ENCODE results near the gene DCDC1. TPM values are rescaled to one million over a fixed set of nuclear protein-coding genes. Genes with fewer than 3 reads are reported as not detected.
"Not testable (repeated sequence)": the region's sequence is repeated elsewhere in the genome, so short reads cannot be mapped to it uniquely, and the experiment has no call there.

The DCDC1 gene
- total RNA-seq, 1 donor from 2014 or later: 0.21 TPM

- no peak for TF ChIP-seq CTCF (IDR thresholded peaks at IDR 0.05; ENCODE audit: insufficient read depth, low read length, poor library complexity, severe bottlenecking)
- Histone ChIP-seq H3K27me3 (ENCODE audit: control insufficient read depth, insufficient read depth, low read length) (no peaks in the 10 kb centered on the region), H3K36me3 (ENCODE audit: control insufficient read depth, insufficient read depth, low read length) (no peaks in the 10 kb centered on the region), H3K4me3 (ENCODE audit: low read depth, low read length) (no peak overlapping the region)
- no peak for DNase-seq (ENCODE audit: low read depth)
Measured at GRCh38 chr11:31295308-31295707, 74.2 kb downstream of the DCDC1 start.

GRCh38 chr11:31273527-31273926 is 96.0 kb downstream of the DCDC1 start:
- not testable (repeated sequence) for H3K36me3 ChIP-seq (ENCODE audit: control insufficient read depth, insufficient read depth, low read length); H3K27me3 ChIP-seq (ENCODE audit: control insufficient read depth, insufficient read depth, low read length); H3K4me3 ChIP-seq (ENCODE audit: low read depth, low read length); DNase-seq (ENCODE audit: low read depth)

GRCh38 chr11:31267720-31268119 is 101.8 kb downstream of the DCDC1 start:
- DNase-seq (ENCODE audit: low read depth): no peak
- no peak for TF ChIP-seq CTCF (IDR thresholded peaks at IDR 0.05; ENCODE audit: insufficient read depth, low read length, poor library complexity, severe bottlenecking)
- H3K27me3 ChIP-seq (ENCODE audit: control insufficient read depth, insufficient read depth, low read length): no peaks in the 10 kb centered on the region
- H3K36me3 ChIP-seq (ENCODE audit: control insufficient read depth, insufficient read depth, low read length): no peaks in the 10 kb centered on the region
- no peak overlapping the region for H3K4me3 ChIP-seq (ENCODE audit: low read depth, low read length)

GRCh38 chr11:31264834-31265233 is 104.7 kb downstream of the DCDC1 start:
- no peak for TF ChIP-seq CTCF (IDR thresholded peaks at IDR 0.05; ENCODE audit: insufficient read depth, low read length, poor library complexity, severe bottlenecking)
- H3K36me3 ChIP-seq (ENCODE audit: control insufficient read depth, insufficient read depth, low read length): no peaks in the 10 kb centered on the region
- no peak overlapping the region for H3K4me3 ChIP-seq (ENCODE audit: low read depth, low read length)
- H3K27me3 ChIP-seq (ENCODE audit: control insufficient read depth, insufficient read depth, low read length): no peaks in the 10 kb centered on the region
- DNase-seq (ENCODE audit: low read depth): no peak

- Histone ChIP-seq H3K36me3 (ENCODE audit: control insufficient read depth, insufficient read depth, low read length) (no peaks in the 10 kb centered on the region), H3K4me3 (ENCODE audit: low read depth, low read length) (no peak overlapping the region), H3K27me3 (ENCODE audit: control insufficient read depth, insufficient read depth, low read length) (no peaks in the 10 kb centered on the region)
- DNase-seq (ENCODE audit: low read depth): peak; percentile 56
- no peak for TF ChIP-seq CTCF (IDR thresholded peaks at IDR 0.05; ENCODE audit: insufficient read depth, low read length, poor library complexity, severe bottlenecking)
Measured at GRCh38 chr11:31262761-31263160, 106.8 kb downstream of the DCDC1 start.

- Histone ChIP-seq H3K4me3 (ENCODE audit: low read depth, low read length) (no peak overlapping the region), H3K36me3 (ENCODE audit: control insufficient read depth, insufficient read depth, low read length) (no peaks in the 10 kb centered on the region), H3K27me3 (ENCODE audit: control insufficient read depth, insufficient read depth, low read length) (no peaks in the 10 kb centered on the region)
- no peak for TF ChIP-seq CTCF (IDR thresholded peaks at IDR 0.05; ENCODE audit: insufficient read depth, low read length, poor library complexity, severe bottlenecking)
- no peak for DNase-seq (ENCODE audit: low read depth)
Measured at GRCh38 chr11:31259797-31260196, 109.7 kb downstream of the DCDC1 start.
